ENCODE data around the gene EPO. TPM values are rescaled to one million over a fixed set of nuclear protein-coding genes. Genes with fewer than 3 reads are reported as not detected.

EPO gene
- total RNA-seq, 1 donor from 2014 or later = 0.22 TPM

- Mint-ChIP-seq H3K4me3 (no peak overlapping the region), H3K36me3 (no peaks in the 10 kb centered on the region), H3K4me1 (ENCODE audit: unreplicated experiment) (peaks cover 4% of the 10 kb centered on the region), H3K9me3 (no peaks in the 10 kb centered on the region), H3K27ac (no peak overlapping the region), H3K27me3 (peaks cover 40% of the 10 kb centered on the region)
- TF ChIP-seq CTCF (conservative IDR thresholded peaks at IDR 0.05) = no peak
- DNase-seq (ENCODE audit: extremely low spot score, unreplicated experiment) = no peak
These were observed 6.9 kb downstream of the EPO start for GRCh38 chr7:100726996-100727761.

- no peak overlapping the region for H3K27ac Mint-ChIP-seq
- DNase-seq (ENCODE audit: extremely low spot score, unreplicated experiment) = no peak
- peaks cover 36% of the 10 kb centered on the region for H3K27me3 Mint-ChIP-seq
- H3K36me3 Mint-ChIP-seq = no peaks in the 10 kb centered on the region
- no peak for TF ChIP-seq CTCF (conservative IDR thresholded peaks at IDR 0.05)
- no peaks in the 10 kb centered on the region for H3K9me3 Mint-ChIP-seq
- H3K4me1 Mint-ChIP-seq (ENCODE audit: unreplicated experiment) = peaks cover 4% of the 10 kb centered on the region
- no peak overlapping the region for H3K4me3 Mint-ChIP-seq
These were observed 7.9 kb downstream of the EPO start for GRCh38 chr7:100728196-100728595.

- Mint-ChIP-seq H3K27me3 (peaks cover 24% of the 10 kb centered on the region), H3K9me3 (no peaks in the 10 kb centered on the region), H3K4me3 (no peak overlapping the region), H3K27ac (no peak overlapping the region), H3K36me3 (no peaks in the 10 kb centered on the region), H3K4me1 (ENCODE audit: unreplicated experiment) (peaks cover under 1% of the 10 kb centered on the region)
- DNase-seq (ENCODE audit: extremely low spot score, unreplicated experiment) = no peak
- TF ChIP-seq CTCF (conservative IDR thresholded peaks at IDR 0.05) = no peak
These were observed 10.0 kb downstream of the EPO start for GRCh38 chr7:100730136-100730800.

- Mint-ChIP-seq H3K4me3 (no peak overlapping the region), H3K27me3 (peaks cover 18% of the 10 kb centered on the region), H3K4me1 (ENCODE audit: unreplicated experiment) (no peaks in the 10 kb centered on the region), H3K36me3 (no peaks in the 10 kb centered on the region), H3K9me3 (no peaks in the 10 kb centered on the region), H3K27ac (no peak overlapping the region)
- no peak for DNase-seq (ENCODE audit: extremely low spot score, unreplicated experiment)
- TF ChIP-seq CTCF (conservative IDR thresholded peaks at IDR 0.05) = no peak
These were observed 11.8 kb downstream of the EPO start for GRCh38 chr7:100731937-100732636.

GRCh38 chr7:100735730-100736129 lies 15.5 kb downstream of the EPO start:
- Mint-ChIP-seq H3K4me3 (no peak overlapping the region), H3K9me3 (no peaks in the 10 kb centered on the region), H3K27ac (no peak overlapping the region), H3K4me1 (ENCODE audit: unreplicated experiment) (no peaks in the 10 kb centered on the region), H3K36me3 (no peaks in the 10 kb centered on the region), H3K27me3 (peaks cover 12% of the 10 kb centered on the region)
- TF ChIP-seq CTCF (conservative IDR thresholded peaks at IDR 0.05) = no peak
- DNase-seq (ENCODE audit: extremely low spot score, unreplicated experiment) = no peak
